Bladder microvascular endothelial cell (primary cell): ENCODE data around the gene IPO9. TPM values are rescaled to one million over a fixed set of nuclear protein-coding genes. Genes with fewer than 3 reads are reported as not detected.

Source experiments
- total RNA-seq: library from RNA; depleted of rRNA; stranded (reverse); fragments of >200 nt; gene quantifications from 2 replicates; pipeline ENCODE4 v1.2.3, GENCODE V29; 2014

The IPO9 gene
- 28.5 and 50.0 TPM in 2 replicates for total RNA-seq

GRCh38 chr1:201828820-201829774 is at the start of gene IPO9:
Gene IPO9, plus strand, starts transcription at chr1:201829157. Its CDS starts 53 bp downstream, at chr1:201829210.

GRCh38 chr1:201888282-201889089 is 59.5 kb downstream of the IPO9 start, which contains the start of gene SHISA4:
Gene SHISA4, plus strand, starts transcription at chr1:201888898. Its CDS starts 97 bp downstream, at chr1:201888995.

Other genes starting within 250 kb of the IPO9 start
- gene SHISA4, start 59.7 kb downstream of the IPO9 start, total RNA-seq, result 9.5 and 9.6 TPM in 2 replicates
- under 0.01 and 0.32 TPM in 2 replicates for gene LMOD1, start 117.4 kb downstream of the IPO9 start, total RNA-seq
- 50.3 and 66.6 TPM in 2 replicates for gene TIMM17A, start 126.3 kb downstream of the IPO9 start, total RNA-seq
- 33.0 and 41.5 TPM in 2 replicates for gene RNPEP, start 153.5 kb downstream of the IPO9 start, total RNA-seq
- gene ELF3, start 181.4 kb downstream of the IPO9 start, total RNA-seq, result under 0.01 and 0.13 TPM in 2 replicates